ENCODE measurements around the gene BRINP3.
A peak's percentile ranks its signal among the peaks of the same experiment; 100 is the strongest.

BRINP3 gene

GRCh38 chr1:190452272-190452848 is 25.3 kb downstream of the BRINP3 start:
- DNase-seq: no peak

GRCh38 chr1:190444464-190444863 is 33.2 kb downstream of the BRINP3 start:
- no peak for DNase-seq

- DNase-seq: no peak
Observed at GRCh38 chr1:190439447-190439846, 38.2 kb downstream of the BRINP3 start.

GRCh38 chr1:190436615-190437014 is 41.0 kb downstream of the BRINP3 start:
- no peak for DNase-seq

- DNase-seq: no peak
Observed at GRCh38 chr1:190429932-190430331, 47.7 kb downstream of the BRINP3 start.

GRCh38 chr1:190429141-190429540 is 48.5 kb downstream of the BRINP3 start:
- DNase-seq: no peak

- no peak for DNase-seq
Observed at GRCh38 chr1:190416239-190416638, 61.4 kb downstream of the BRINP3 start.

GRCh38 chr1:190413142-190413541 is 64.5 kb downstream of the BRINP3 start:
- DNase-seq: no peak

GRCh38 chr1:190403402-190403801 is 74.3 kb downstream of the BRINP3 start:
- no peak for DNase-seq

- DNase-seq: no peak
Observed at GRCh38 chr1:190399233-190399632, 78.4 kb downstream of the BRINP3 start.

GRCh38 chr1:190391582-190391981 is 86.1 kb downstream of the BRINP3 start:
- no peak for DNase-seq

GRCh38 chr1:190377991-190378390 is 99.7 kb downstream of the BRINP3 start:
- no peak for DNase-seq

- DNase-seq: no peak
Observed at GRCh38 chr1:190377294-190377693, 100.4 kb downstream of the BRINP3 start.

GRCh38 chr1:190376044-190376443 is 101.6 kb downstream of the BRINP3 start:
- no peak for DNase-seq

GRCh38 chr1:190373705-190374336 is 103.8 kb downstream of the BRINP3 start:
- peak in 2 of 4 experiments; percentile 6 to 10 for DNase-seq

- DNase-seq: no peak
Observed at GRCh38 chr1:190367200-190367599, 110.5 kb downstream of the BRINP3 start.

GRCh38 chr1:190365283-190365682 is 112.4 kb downstream of the BRINP3 start:
- no peak for DNase-seq

- DNase-seq: no peak
Observed at GRCh38 chr1:190353538-190354101, 124.0 kb downstream of the BRINP3 start.

GRCh38 chr1:190344454-190344853 is 133.2 kb downstream of the BRINP3 start:
- DNase-seq: no peak

- no peak for DNase-seq
Observed at GRCh38 chr1:190338829-190339228, 138.8 kb downstream of the BRINP3 start.

- DNase-seq: no peak
Observed at GRCh38 chr1:190328871-190329270, 148.8 kb downstream of the BRINP3 start.

GRCh38 chr1:190328361-190328760 is 149.3 kb downstream of the BRINP3 start:
- no peak for DNase-seq

- no peak for DNase-seq
Observed at GRCh38 chr1:190327271-190327670, 150.4 kb downstream of the BRINP3 start.

GRCh38 chr1:190323530-190323929 is 154.1 kb downstream of the BRINP3 start:
- DNase-seq: no peak
